Breast epithelium (tissue), 4 donors: Measurements from ENCODE around the gene ATP6V1C2. TPM values are rescaled to one million over a fixed set of nuclear protein-coding genes. Genes with fewer than 3 reads are reported as not detected.
"Not testable (repeated sequence)": the region's sequence is repeated elsewhere in the genome, so short reads cannot be mapped to it uniquely, and the experiment has no call there.

Source experiments
- DNase-seq, 2 donors: peaks; one replicate each; pipeline ENCODE4 v3.0.0-alpha.2; 2019; ENCODE audit warnings: low spot score in 2 of 2
- H3K27ac ChIP-seq, 2 donors: fragments of 200-600 bp; sonication (generic) in 1 of 2; one replicate each; pipeline ENCODE4 v1.5.1; 2016 to 2019; ENCODE audit warnings: mild to moderate bottlenecking in 1 of 2
- H3K27me3 ChIP-seq, 2 donors: fragments of 200-600 bp; sonication (generic) in 1 of 2; one replicate each; pipeline versions ENCODE4 v1.5.1 to v1.6.0; 2017 to 2019; ENCODE audit warnings: control low read depth in 1 of 2, mild to moderate bottlenecking in 1 of 2
- H3K36me3 ChIP-seq: fragments of 200-600 bp; one replicate; pipeline ENCODE4 v1.5.1; 2019
- H3K4me1 ChIP-seq, 2 donors: fragments of 200-600 bp; sonication (generic); one replicate each; pipeline ENCODE4 v1.5.1; 2016 to 2019; ENCODE audit warnings: control low read depth in 1 of 2
- H3K4me3 ChIP-seq, 3 donors: fragments of 200-600 bp; sonication (generic); 1 replicate in 2 of 3; 2 replicates in 1 of 3; pipeline ENCODE4 v1.5.1; 2016 to 2019; ENCODE audit warnings: mild to moderate bottlenecking in 3 of 3, moderate library complexity in 2 of 3
- H3K9me3 ChIP-seq, 2 donors: fragments of 200-600 bp; sonication (generic) in 1 of 2; one replicate each; pipeline ENCODE4 v1.5.1; 2016 to 2019; ENCODE audit warnings: control low read depth in 1 of 2
- CTCF ChIP-seq, 3 donors: fragments of 450-650 bp; IDR thresholded peaks; one replicate each; pipeline ENCODE4 v1.5.1; 2016 to 2017; ENCODE audit warnings: antibody characterized with exemption in 3 of 3, mild to moderate bottlenecking in 3 of 3, moderate library complexity in 3 of 3
- POLR2A ChIP-seq: fragments of 450-650 bp; IDR thresholded peaks from one replicate; pipeline ENCODE4 v1.6.1; 2016; ENCODE audit warnings: antibody characterized with exemption, mild to moderate bottlenecking, moderate library complexity
- POLR2AphosphoS5 ChIP-seq, 3 donors: sonication (generic); formaldehyde crosslinking; IDR thresholded peaks; one replicate each; pipeline ENCODE4 v1.6.1; 2017; ENCODE audit warnings: antibody characterized with exemption in 3 of 3
- intact Hi-C: fragments of 100-400 bp; cut with DNase I; formaldehyde crosslinking; loops from one replicate; pipeline ENCODE4 v1.15.1; 2023; ENCODE audit warnings: low total_unique reads
- total RNA-seq, 3 donors: library from RNA; depleted of rRNA; stranded (reverse); fragments of >200 nt; gene quantifications; one replicate each; pipeline ENCODE4 v1.1.0, GENCODE V29; 2016

ATP6V1C2 gene
- total RNA-seq, 3 donors from 2014 or later, result 0.16 to 18.7 (median 0.66) TPM

DNA sequence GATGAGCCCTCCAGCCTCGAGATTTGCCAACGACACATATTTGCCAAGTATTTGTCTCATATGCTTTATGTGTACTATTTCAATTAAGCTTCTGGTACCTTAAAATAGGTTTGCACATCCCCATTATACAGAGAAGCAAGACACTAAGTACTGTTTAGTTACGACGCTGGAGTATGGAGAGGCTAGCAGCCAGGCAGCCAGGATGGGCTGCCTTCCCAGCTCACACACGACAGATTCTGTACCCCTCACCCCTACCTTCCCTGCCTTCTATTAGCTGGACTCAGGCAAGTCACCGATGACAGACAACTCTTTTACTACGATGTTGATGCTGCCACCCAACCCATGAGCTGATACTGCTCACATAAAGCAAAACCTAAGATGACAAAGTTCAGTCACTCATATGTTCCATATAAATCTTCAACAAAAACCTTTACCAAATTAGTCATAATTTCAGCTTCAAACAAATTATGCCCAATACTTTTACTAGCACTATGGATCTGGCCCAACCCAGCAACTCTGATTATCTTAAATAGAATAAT lies 74.1 kb downstream of the ATP6V1C2 start:
- Histone ChIP-seq H3K4me1 (no peaks in the 10 kb centered on the region), H3K4me3 (no peak overlapping the region), H3K27ac (no peak overlapping the region), H3K36me3 (no peaks in the 10 kb centered on the region), H3K9me3 (no peaks in the 10 kb centered on the region), H3K27me3 (no peaks in the 10 kb centered on the region)
- no peak for DNase-seq
- TF ChIP-seq CTCF (IDR thresholded peaks at IDR 0.05) (no peak), POLR2A (no peak), POLR2AphosphoS5 (IDR thresholded peaks at IDR 0.05) (no peak)
- intact Hi-C loops, result no loop called here

- intact Hi-C loops, result no loop called here
- Histone ChIP-seq H3K4me1 (no peaks in the 10 kb centered on the region), H3K27ac (no peak overlapping the region), H3K27me3 (no peaks in the 10 kb centered on the region), H3K36me3 (no peaks in the 10 kb centered on the region), H3K4me3 (no peak overlapping the region), H3K9me3 (no peaks in the 10 kb centered on the region)
- TF ChIP-seq POLR2AphosphoS5 (IDR thresholded peaks at IDR 0.05), result no peak
- no peak for TF ChIP-seq CTCF (IDR thresholded peaks at IDR 0.05)
- TF ChIP-seq POLR2A, result no peak
- DNase-seq, result no peak
These were observed 75.3 kb downstream of the ATP6V1C2 start for GRCh38 chr2:10796703-10797102.

DNA sequence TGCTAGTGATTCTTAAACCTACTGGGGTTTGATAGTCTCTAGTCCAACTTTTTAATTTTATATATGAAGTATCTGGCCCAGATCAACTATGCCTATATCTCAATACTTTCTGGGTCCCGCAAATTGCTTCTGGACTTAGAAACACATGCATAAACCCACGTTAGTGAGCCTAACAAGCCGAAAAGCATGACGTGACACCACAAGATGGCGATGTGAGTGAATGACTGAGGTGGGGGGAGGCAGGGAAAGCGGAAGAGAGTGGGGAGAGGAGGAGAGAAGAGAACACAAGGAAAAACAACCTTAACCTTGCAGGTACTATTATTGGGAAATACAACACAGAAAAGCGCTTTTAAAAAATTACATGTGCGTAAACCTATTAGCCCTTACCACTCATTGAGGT lies 77.4 kb downstream of the ATP6V1C2 start:
- no peaks in the 10 kb centered on the region for H3K9me3 ChIP-seq
- TF ChIP-seq CTCF (IDR thresholded peaks at IDR 0.05) (no peak), POLR2A (no peak), POLR2AphosphoS5 (IDR thresholded peaks at IDR 0.05) (no peak)

GRCh38 chr2:10800163-10800562 lies 78.7 kb downstream of the ATP6V1C2 start:
- no peaks in the 10 kb centered on the region for H3K4me1 ChIP-seq
- H3K4me3 ChIP-seq, result no peak overlapping the region
- H3K9me3 ChIP-seq, result no peaks in the 10 kb centered on the region
- H3K27me3 ChIP-seq, result no peaks in the 10 kb centered on the region
- H3K27ac ChIP-seq, result no peak overlapping the region
- H3K36me3 ChIP-seq, result no peaks in the 10 kb centered on the region
- intact Hi-C loops, result loop anchor here (5.0 kb wide), 2 partner anchors 957 to 1058 kb away; no protein-coding TSS in a partner anchor
- no peak for DNase-seq
- TF ChIP-seq POLR2AphosphoS5 (IDR thresholded peaks at IDR 0.05), result no peak
- no peak for TF ChIP-seq POLR2A
- no peak for TF ChIP-seq CTCF (IDR thresholded peaks at IDR 0.05)

More for the DNA sequence above, 77.4 kb downstream of the ATP6V1C2 start:
- no peak overlapping the region for H3K27ac ChIP-seq
- intact Hi-C loops, result no loop called here
- no peak for DNase-seq
- no peaks in the 10 kb centered on the region for H3K36me3 ChIP-seq
- H3K4me1 ChIP-seq, result no peaks in the 10 kb centered on the region
- no peak overlapping the region for H3K4me3 ChIP-seq
- H3K27me3 ChIP-seq, result no peaks in the 10 kb centered on the region

- TF ChIP-seq CTCF (IDR thresholded peaks at IDR 0.05), result no peak
- no peak for TF ChIP-seq POLR2AphosphoS5 (IDR thresholded peaks at IDR 0.05)
- intact Hi-C loops, result loop anchor here (5.0 kb wide), 2 partner anchors 955 to 1060 kb away; no protein-coding TSS in a partner anchor
- Histone ChIP-seq H3K27me3 (no peaks in the 10 kb centered on the region), H3K4me3 (no peak overlapping the region), H3K36me3 (no peaks in the 10 kb centered on the region), H3K9me3 (no peaks in the 10 kb centered on the region), H3K27ac (no peak overlapping the region), H3K4me1 (no peaks in the 10 kb centered on the region)
- no peak for DNase-seq
These were observed 81.2 kb downstream of the ATP6V1C2 start for GRCh38 chr2:10802657-10803056.

- H3K9me3 ChIP-seq, H3K27me3 ChIP-seq, H3K4me1 ChIP-seq, H3K4me3 ChIP-seq, DNase-seq, H3K36me3 ChIP-seq, intact Hi-C loops, H3K27ac ChIP-seq: not testable (repeated sequence)
These were observed 84.6 kb downstream of the ATP6V1C2 start for GRCh38 chr2:10805990-10806389.
